Activated T-cell treated with anti-CD3 and anti-CD28 coated beads, Interleukin-2, amount 50 U/mL, for 1 hour (primary cell): ENCODE data around the gene ARHGEF33.
"Not testable (repeated sequence)": the region's sequence is repeated elsewhere in the genome, so short reads cannot be mapped to it uniquely, and the experiment has no call there.

Experiments
- DNase-seq: peaks from one replicate; pipeline ENCODE4 v3.0.0-alpha.2; 2020

Gene ARHGEF33

GRCh38 chr2:38911191-38911590 is 21.5 kb downstream of the ARHGEF33 start:
- DNase-seq: no peak

GRCh38 chr2:38912619-38913018 is 22.9 kb downstream of the ARHGEF33 start:
- no peak for DNase-seq

DNA sequence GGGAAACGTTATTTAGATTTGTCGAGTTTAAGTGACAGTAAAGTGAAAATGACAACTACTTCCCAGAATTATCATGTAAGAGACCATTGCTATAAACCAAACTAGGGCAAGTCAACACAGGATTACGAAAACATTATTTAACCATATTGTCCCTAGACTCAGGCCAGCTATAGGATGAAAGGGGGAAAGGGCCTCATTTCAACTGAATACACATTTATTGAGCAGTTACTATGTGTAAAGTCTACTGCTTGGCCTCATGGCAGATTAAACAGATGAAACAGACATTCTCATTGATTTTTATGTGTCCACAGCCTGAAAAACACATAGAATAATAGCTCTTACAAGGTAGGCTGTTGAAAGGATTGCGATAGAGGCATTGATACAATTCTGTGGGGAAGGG is 32.7 kb downstream of the ARHGEF33 start:
- DNase-seq: no peak

- DNase-seq: no peak
Measured at GRCh38 chr2:38922902-38923301, 33.2 kb downstream of the ARHGEF33 start.

- DNase-seq: no peak
Measured at GRCh38 chr2:38925982-38926381, 36.3 kb downstream of the ARHGEF33 start.

- DNase-seq: no peak
Measured at GRCh38 chr2:38930600-38930999, 40.9 kb downstream of the ARHGEF33 start.

DNA sequence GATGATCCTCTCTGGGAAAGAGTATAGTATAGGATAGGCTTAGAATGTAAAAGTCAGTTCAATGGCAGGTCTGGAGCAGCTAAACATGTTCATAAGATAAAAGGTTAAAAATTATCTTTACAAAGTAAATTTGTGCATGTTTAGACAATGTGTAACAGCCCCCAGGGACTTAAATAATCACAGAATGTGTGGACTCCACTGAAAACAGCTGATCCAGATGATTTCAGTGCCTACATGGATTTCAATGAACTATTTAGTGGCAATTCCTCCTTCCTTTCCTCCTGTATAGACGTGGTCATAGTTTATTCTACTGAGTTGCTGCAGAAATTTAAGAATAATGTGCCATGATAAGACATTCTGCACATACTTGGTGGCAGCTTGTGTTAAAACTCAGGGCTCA is 42.9 kb downstream of the ARHGEF33 start:
- DNase-seq: no peak

DNA sequence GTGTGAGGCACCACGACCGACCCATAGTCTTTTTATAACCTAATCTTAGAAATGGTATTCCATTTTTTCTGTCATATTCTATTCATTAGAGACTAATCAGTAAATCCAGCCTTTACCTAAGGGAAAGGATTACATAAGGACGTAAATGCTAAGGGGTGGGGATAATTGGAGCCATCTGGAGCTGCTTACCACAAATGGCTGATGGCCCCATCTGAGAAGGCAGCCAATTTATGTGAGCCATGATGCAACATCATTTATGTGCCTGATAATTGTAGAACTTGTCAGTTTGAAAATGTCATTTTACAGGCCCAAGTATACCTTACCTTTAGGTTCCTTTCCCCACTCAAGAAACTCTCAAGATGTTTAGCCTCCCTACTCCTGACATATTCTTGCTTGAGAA is 44.0 kb downstream of the ARHGEF33 start:
- DNase-seq: no peak

GRCh38 chr2:38934742-38935141 is 45.1 kb downstream of the ARHGEF33 start:
- no peak for DNase-seq

DNA sequence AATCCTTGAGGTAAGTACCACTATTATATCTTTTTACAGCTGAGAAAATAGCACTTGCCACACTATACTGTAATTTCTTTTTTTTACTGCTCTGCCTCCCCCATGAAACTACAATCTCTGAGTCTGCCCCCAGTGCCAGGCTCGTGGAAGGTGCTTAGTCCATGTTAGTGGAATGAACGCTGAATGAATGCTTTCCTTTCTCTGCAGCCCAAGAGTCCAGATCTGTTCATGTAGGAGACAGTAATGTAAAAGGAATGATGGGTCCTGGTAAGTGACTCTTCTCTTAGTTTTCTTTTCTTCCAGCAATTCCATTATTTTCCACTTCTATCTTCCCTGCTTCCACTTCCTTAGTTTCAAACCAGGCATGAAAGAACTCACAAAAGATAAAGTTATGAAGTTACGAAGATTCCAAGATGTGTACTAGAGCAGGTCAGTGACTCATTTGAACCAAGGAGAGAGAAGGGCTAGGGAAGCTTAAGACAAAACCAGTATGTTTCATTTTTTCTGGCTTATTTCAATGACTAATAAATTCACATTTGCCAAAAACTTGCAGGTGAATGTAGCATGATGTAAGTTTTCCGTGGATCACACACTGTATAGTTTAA is 46.0 kb downstream of the ARHGEF33 start:
- DNase-seq: no peak

GRCh38 chr2:38936516-38936915 is 46.8 kb downstream of the ARHGEF33 start:
- not testable (repeated sequence) for DNase-seq

GRCh38 chr2:38937548-38937947 is 47.9 kb downstream of the ARHGEF33 start:
- DNase-seq: no peak

DNA sequence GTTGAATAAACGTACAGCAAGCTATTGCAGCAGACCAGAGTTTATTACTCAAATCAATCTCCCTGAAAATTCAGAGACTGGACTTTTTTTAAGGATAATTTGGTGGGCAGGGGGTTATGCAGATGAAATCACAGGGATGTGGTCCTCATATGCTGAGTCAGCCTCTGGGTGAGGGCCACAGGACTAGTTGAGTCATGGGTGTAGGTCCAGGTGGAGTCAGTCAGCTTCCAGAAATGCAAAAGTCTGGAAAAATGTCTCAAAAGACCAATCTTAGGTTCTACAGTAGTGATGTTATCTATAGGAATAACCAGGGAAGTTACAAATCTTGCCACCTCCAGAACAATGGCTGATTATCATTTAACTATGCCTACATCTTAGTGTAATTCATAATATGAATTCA is 51.1 kb downstream of the ARHGEF33 start:
- no peak for DNase-seq

DNA sequence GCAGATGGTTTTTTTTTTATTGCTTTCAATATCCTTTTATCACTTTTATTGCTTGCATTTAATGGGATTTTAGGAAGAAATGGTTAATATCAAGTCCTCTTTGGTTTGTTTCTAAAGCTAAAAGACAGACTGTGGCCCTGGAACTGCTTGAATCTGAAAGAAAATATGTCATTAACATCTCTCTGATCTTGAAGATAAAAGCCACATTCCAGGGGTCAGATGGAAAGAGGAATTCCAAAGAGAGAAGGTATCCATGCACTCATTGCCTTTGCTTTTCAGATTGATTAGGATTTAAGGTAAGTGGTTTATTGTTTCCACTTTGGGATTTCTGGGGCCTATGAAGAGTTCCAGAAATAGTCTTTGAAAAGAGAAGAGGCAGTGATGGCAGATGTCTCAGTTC is 54.1 kb downstream of the ARHGEF33 start:
- no peak for DNase-seq

DNA sequence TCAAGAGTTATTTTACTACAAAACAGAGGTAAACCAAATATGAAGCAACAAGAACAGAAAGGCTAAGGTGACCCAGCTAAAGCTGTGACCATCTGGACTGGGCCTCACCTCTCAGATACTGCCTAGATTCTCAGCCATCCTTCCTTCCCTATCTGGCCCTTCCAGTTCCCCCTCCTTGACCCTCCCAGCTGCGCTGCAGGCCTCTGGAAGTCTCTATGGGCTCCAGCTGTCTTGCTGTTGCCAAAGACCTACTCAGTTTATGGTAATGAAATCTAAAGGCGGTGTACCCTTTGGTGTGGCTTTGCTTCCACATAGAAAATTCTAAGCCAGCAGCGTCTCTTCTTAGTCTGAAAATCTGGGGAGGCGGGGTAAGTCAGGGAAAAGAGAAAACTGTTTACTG is 55.7 kb downstream of the ARHGEF33 start:
- no peak for DNase-seq

DNA sequence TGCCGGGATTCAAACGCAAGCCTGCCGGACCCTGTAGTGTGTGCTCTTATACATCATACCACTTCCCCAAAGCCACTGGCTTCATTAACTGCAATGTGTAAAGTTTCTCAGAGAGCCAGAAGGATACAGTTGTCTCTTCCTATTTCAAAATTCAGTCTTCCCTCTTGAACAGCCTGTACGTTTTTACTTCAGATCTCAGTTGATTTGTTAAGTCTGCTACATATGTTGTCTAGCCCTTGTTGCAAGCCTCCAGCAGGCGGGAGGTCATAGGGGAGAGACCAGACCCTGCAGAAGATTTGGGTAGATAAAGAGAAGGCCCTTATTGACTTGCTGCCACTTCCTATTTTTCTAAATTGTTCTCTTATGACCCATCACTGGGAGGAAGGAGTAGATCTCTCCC is 56.2 kb downstream of the ARHGEF33 start:
- DNase-seq: no peak

DNA sequence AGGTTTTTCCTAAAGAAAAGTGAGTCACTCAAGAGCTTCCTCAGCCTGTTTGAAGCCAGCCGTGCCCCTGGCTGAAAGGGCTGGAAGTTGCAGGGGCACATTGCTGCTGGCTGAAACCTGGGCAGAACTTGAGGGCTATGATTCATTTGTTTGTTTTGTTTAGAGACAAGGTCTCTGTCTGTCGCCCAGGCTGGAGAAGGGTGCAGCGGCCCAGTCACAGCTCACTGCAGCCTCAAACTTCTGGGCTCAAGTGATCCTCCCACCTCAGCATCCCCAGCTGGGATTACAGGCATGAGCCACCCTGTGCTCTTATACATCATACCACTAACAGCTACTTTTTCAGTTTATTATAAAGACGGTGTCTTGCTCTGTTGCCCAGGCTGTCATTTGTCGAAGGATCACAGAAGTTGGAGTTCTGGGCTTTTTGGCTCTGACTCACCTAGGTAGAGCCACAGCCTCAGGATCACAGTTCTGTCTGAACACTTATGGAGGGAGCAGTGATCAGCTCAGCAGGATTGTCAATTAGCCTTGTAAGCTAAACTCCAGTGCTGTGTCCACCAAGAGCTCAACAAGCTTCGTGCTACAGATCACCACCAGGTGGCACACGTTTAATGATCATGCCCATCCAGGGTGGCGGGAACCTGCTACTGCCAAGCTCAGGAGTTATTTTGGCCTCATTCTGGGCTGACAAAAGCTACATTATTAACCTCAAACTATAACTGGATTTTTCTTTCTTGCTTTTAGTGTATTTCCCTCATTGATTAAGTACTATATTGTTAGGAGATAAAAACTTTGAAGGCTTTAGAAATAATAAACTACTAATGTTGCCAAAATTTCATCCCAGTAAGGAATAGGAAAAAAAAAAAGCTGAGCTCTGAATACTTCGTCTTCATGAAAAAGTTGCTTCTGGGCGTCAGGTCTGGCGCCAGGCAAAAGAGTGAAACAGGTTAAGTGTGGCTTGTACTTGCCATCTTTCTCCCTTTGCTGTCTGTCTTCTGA is 57.9 kb downstream of the ARHGEF33 start:
- DNase-seq: peak; percentile 50

GRCh38 chr2:38948387-38948882 is 58.8 kb downstream of the ARHGEF33 start:
- no peak for DNase-seq

- no peak for DNase-seq
Measured at GRCh38 chr2:38948995-38949394, 59.3 kb downstream of the ARHGEF33 start.

DNA sequence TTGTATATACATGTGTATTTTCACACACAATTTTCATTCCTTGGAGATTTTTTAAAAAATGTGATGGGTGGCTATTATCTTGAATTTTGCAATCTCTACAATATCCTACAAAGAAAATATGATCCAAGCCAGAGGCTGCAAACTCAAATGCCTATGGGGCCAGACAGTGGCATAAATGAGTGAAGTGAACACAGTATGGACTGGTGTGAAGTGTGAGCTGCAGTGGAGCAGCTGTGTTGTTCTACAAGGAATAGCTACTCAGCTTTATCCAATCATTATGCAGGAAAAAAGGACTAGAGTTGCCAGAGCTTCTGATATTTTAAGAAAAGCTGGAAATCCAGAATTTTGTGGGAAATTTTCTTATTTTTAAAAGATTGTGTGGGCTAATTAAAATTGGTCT is 62.1 kb downstream of the ARHGEF33 start:
- no peak for DNase-seq

DNA sequence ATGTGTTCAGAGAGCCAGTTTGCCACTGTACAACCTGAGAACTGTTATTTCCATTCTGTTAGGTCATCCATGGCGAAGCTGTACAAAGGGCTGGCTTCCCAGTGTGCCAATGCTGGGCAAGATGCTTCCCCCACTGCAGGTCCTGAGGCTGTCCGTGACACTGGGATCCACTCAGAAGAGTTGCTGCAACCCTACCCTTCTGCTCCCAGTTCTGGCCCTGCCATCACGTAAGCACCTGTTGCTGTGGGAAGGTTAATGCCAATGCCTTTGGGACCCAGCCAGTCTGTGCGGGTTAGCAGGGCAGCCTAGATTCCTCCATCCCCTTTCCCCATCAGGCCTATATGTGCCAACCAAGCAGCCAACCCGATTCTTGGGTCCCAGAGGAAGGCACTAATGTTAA is 68.3 kb downstream of the ARHGEF33 start:
- DNase-seq: no peak

GRCh38 chr2:38959466-38959865 is 69.8 kb downstream of the ARHGEF33 start:
- DNase-seq: no peak

GRCh38 chr2:38959938-38960608 is 70.4 kb downstream of the ARHGEF33 start:
- peak; percentile 65 for DNase-seq
